ENCODE measurements around the gene MYCBP. TPM values are rescaled to one million over a fixed set of nuclear protein-coding genes. Genes with fewer than 3 reads are reported as not detected.

MYCBP gene
- total RNA-seq, 1 experiment from 2014 or later, result 17.4 TPM

DNA sequence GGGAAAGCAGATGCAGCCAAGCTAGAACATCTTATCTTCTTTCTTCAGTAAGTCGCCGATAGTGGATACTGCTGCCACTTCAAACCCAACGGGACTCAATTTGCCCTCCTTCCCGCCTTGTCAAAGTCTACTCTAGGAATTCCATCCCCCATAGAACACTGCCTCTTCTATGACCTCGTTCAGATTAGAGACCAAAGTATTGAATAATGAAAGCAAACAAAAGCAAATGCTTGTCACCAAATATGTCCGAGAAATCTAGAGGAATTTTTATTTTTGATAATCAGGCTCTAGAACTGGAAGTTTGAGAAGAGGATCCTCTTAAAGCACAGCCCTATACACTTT, 12.7 kb downstream of the MYCBP start:
- peak overlapping the region; percentile 89 for H3K27ac ChIP-seq (ENCODE audit: low read length)
- ATAC-seq, result peak; percentile 7
- BruUV-seq (replicated peaks), result TSS peak; percentile 67

GRCh38 chr1:38859561-38860453, 13.3 kb downstream of the MYCBP start, which contains the start of gene RRAGC:
RRAGC (minus strand) TSS chr1:38859772; CDS start chr1:38859646, 126 bp downstream.
- in situ Hi-C loops (cut with HindIII; ENCODE audit: low pct_unique_long_range_greater_than_20kb, low sequenced_read_pairs), result no loop called here
- H3K36me3 ChIP-seq (ENCODE audit: control insufficient read depth, insufficient read depth, low read length), result peaks cover 29% of the 10 kb centered on the region
- TF ChIP-seq POLR2AphosphoS5 (IDR thresholded peaks at IDR 0.05; ENCODE audit: low read depth, low read length) (peak; percentile 20; the same call in 1 of the 2 replicates), REST (IDR thresholded peaks at IDR 0.05; ENCODE audit: insufficient read depth in 1 of 2, low read depth in 2 of 2, low read length in 1 of 2) (no peak), SIN3A (IDR thresholded peaks at IDR 0.05; ENCODE audit: borderline replicate concordance, insufficient read depth, low read depth, low read length) (peak; percentile 91; the same call in 1 of the 2 replicates)
- peak within 1 kb of the TSS; percentile 84 to 100 for H3K4me3 ChIP-seq (ENCODE audit: low read depth in 2 of 2, low read length in 2 of 2)
- POLR2A ChIA-PET, result no interaction called here
- H3K4me1 ChIP-seq (ENCODE audit: control insufficient read depth, insufficient read depth, low read length), result peaks cover 10% of the 10 kb centered on the region
- H3K27ac ChIP-seq (ENCODE audit: low read length), result peak within 1 kb of the TSS; percentile 89
- peak; percentile 98 for ATAC-seq
- peak; percentile 83 for DNase-seq (ENCODE audit: low read depth, low spot score)
- H3K9me3 ChIP-seq (ENCODE audit: control insufficient read depth, insufficient read depth, low read depth, low read length), result no peaks in the 10 kb centered on the region
- BruUV-seq (replicated peaks), result no TSS peak
- no peaks in the 10 kb centered on the region for H3K27me3 ChIP-seq (ENCODE audit: control insufficient read depth, insufficient read depth, low read length)
- intact Hi-C loops (cut with micrococcal nuclease; ENCODE audit: unreplicated experiment), result no loop called here
- CTCF ChIA-PET, result interaction anchor here (0.5 to 0.6 kb wide), 2 partner anchors 36 to 92 kb away, joined by 3 to 8 read pairs; no protein-coding TSS in a partner anchor

More for the DNA sequence above, 12.7 kb downstream of the MYCBP start:
- CTCF ChIA-PET, result no interaction called here
- Histone ChIP-seq H3K9me3 (ENCODE audit: control insufficient read depth, insufficient read depth, low read depth, low read length) (no peaks in the 10 kb centered on the region), H3K4me1 (ENCODE audit: control insufficient read depth, insufficient read depth, low read length) (peaks cover 10% of the 10 kb centered on the region), H3K4me3 (ENCODE audit: low read depth in 2 of 2, low read length in 2 of 2) (peak overlapping the region; percentile 84 to 100), H3K27me3 (ENCODE audit: control insufficient read depth, insufficient read depth, low read length) (no peaks in the 10 kb centered on the region), H3K36me3 (ENCODE audit: control insufficient read depth, insufficient read depth, low read length) (peaks cover 25% of the 10 kb centered on the region)
- in situ Hi-C loops (cut with HindIII; ENCODE audit: low pct_unique_long_range_greater_than_20kb, low sequenced_read_pairs) (no loop called here), intact Hi-C loops (cut with micrococcal nuclease; ENCODE audit: unreplicated experiment) (no loop called here)
- POLR2A ChIA-PET, result interaction anchor here (0.7 kb wide), 2 partner anchors 15 to 232 kb away, joined by 5 to 6 read pairs; no protein-coding TSS in a partner anchor
- TF ChIP-seq SIN3A (IDR thresholded peaks at IDR 0.05; ENCODE audit: borderline replicate concordance, insufficient read depth, low read depth, low read length), result 0 out of 2 replicates have a peak, but pooled peaks have one; percentile 60
- TF ChIP-seq, protein P1, sequence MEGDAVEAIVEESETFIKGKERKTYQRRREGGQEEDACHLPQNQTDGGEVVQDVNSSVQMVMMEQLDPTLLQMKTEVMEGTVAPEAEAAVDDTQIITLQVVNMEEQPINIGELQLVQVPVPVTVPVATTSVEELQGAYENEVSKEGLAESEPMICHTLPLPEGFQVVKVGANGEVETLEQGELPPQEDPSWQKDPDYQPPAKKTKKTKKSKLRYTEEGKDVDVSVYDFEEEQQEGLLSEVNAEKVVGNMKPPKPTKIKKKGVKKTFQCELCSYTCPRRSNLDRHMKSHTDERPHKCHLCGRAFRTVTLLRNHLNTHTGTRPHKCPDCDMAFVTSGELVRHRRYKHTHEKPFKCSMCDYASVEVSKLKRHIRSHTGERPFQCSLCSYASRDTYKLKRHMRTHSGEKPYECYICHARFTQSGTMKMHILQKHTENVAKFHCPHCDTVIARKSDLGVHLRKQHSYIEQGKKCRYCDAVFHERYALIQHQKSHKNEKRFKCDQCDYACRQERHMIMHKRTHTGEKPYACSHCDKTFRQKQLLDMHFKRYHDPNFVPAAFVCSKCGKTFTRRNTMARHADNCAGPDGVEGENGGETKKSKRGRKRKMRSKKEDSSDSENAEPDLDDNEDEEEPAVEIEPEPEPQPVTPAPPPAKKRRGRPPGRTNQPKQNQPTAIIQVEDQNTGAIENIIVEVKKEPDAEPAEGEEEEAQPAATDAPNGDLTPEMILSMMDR (IDR thresholded peaks at IDR 0.05), result no peak
- DNase-seq (ENCODE audit: low read depth, low spot score), result no peak
